ENCODE measurements around the gene SEL1L2.

The SEL1L2 gene

GRCh38 chr20:13814672-13815071 lies 175.7 kb downstream of the SEL1L2 start:
- no peak for DNase-seq (ENCODE audit: low read depth in 2 of 2)

DNA sequence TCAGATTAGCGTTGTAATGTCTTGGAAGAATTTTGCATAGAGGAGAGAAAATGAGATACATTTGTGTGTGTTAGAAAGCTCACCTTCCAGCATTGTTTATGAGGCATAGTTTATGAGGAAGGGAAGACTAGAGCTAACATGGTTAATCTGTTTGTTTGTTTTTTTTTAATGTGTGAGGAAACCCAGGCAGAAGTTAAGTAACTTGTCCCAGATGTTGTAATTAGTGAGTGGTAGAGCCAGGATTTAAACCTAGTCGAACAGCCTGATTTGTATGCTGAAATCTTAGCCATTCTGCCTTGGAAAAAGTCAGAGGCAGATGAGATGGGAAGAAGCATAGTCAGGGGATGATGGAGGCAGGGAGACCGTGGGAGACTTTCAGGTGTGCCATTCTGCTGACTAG lies 176.5 kb downstream of the SEL1L2 start:
- no peak for DNase-seq (ENCODE audit: low read depth in 2 of 2)

GRCh38 chr20:13810446-13810845 lies 180.0 kb downstream of the SEL1L2 start:
- DNase-seq (ENCODE audit: low read depth in 2 of 2), result no peak

DNA sequence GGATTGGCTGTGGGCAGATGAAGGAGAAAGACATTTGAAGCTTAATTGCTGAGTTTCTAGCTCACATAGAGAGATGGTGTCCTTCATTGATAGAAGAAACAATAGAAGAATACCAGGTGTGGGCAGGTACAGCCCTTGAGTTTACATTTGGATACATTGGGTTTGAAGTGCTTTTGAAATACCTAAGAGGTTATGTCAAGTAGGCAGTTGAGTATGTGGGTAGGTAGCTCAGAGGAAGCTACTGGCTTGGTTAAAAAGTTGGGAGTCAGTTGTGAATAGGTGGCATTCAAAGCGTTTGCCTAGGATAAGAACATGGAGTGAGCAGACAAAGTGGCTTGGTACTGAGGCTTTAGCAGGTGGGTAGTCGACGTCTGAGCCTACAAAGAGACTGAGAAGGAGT lies 180.6 kb downstream of the SEL1L2 start:
- DNase-seq (ENCODE audit: low read depth in 2 of 2), result no peak

GRCh38 chr20:13809373-13809772 lies 181.0 kb downstream of the SEL1L2 start:
- DNase-seq (ENCODE audit: low read depth in 2 of 2), result no peak

DNA sequence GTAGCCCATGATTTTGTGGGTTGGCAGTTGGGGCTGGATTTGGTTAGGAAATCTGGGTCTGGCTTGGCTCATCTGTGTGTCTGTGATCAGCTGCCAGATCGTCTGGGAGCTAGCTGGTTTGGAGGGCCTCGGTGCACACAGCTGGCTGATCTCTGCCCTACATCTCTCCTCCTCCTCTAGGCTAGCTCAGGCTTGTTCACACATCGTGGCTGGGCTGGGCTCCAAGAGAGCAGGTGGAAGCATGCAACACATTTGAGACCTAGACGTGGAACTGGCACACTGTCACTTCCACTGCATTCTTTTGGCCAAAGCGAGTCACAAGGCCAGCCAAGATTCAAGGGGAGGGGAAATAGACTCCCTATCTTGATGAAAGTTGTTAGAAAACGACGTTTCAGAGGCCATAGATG lies 189.7 kb downstream of the SEL1L2 start:
- no peak for DNase-seq (ENCODE audit: low read depth in 2 of 2)

- no peak for DNase-seq (ENCODE audit: low read depth in 2 of 2)
Observed at GRCh38 chr20:13799974-13800373, 190.4 kb downstream of the SEL1L2 start.

All from activated CD8-positive, alpha-beta memory T cell treated with anti-CD3 and anti-CD28 coated beads for 4 hours (primary cell).